Measurements from ENCODE around the gene MAP4K1. TPM values are rescaled to one million over a fixed set of nuclear protein-coding genes. Genes with fewer than 3 reads are reported as not detected.
A peak's percentile ranks its signal among the peaks of the same experiment; 100 is the strongest.

MAP4K1 gene
- total and polyA plus RNA-seq, 2 of the 13 experiments (the other 11 are each of a cell fraction or from before 2014, with no cell fraction given): 0.24 to 0.89 TPM

DNA sequence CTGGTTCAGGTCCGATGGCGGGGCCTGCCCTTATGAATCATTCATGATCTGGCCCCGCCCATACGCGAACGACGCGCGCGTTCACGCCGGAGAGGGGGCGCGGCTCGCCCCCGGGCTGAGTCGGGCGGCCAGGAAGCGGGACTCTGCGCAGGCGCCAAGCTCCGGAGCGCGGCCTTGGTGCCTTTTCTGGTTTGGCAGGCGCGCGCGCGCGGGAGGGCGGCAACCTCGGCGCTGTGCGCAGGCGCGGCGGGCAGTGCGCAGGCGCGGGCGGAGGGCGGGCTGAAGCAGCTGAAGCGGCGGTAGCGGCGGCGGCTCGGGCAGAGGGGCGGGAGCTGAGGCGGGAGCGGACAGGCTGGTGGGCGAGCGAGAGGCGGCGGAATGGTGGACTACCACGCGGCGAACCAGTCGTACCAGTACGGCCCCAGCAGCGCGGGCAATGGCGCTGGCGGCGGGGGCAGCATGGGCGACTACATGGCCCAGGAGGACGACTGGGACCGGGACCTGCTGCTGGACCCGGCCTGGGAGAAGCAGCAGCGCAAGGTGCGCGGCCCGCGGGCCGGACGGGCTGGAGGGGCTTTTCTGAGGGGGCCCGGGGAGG is 29.7 kb upstream of the MAP4K1 start, which contains the start of gene ACTN4:
Gene ACTN4 (plus strand): TSS at position 282 of the 598 bp plus-strand sequence. CDS start 97 bp downstream, at position 379.
- peaks cover 49% of the 10 kb centered on the region for H3K79me2 ChIP-seq (ENCODE audit: insufficient read depth, low read length)
- ATAC-seq (peak; percentile 69), DNase-seq (ENCODE audit: low spot score) (peak; percentile 91), FAIRE-seq (peak; percentile 39)
- peaks cover 11% of the 10 kb centered on the region; the same call in 1 of the 2 replicates for H4K20me1 ChIP-seq (ENCODE audit: insufficient read depth, low read length)
- peaks cover 32% of the 10 kb centered on the region for H3K4me1 ChIP-seq (ENCODE audit: insufficient read depth, low read length)
- ChIA-PET CTCF (ENCODE audit: low intra/inter-chr PET ratio, low total read pairs) (interaction anchor here (1.2 kb wide), 1 partner anchor 283 kb away, joined by 4 read pairs; the partner anchor contains the start of genes MRPS12 and SARS2), POLR2A (interaction anchor here (0.7 to 4.6 kb wide), 30 partner anchors 9 to 283 kb away, joined by 3 to 63 read pairs (median 5); partner anchors contain the start of genes ECH1, EIF3K, FAM98C and MRPS12)
- no peaks in the 10 kb centered on the region for H3K36me3 ChIP-seq (replicated peaks in 1 of 2; ENCODE audit: control insufficient read depth in 1 of 2, insufficient read depth in 2 of 2, low read length in 2 of 2)
- H3K9ac ChIP-seq (ENCODE audit: insufficient read depth, low read depth, low read length): peak within 1 kb of the TSS; percentile 99
- no TSS peak for BruUV-seq (replicated peaks)
- H2AFZ ChIP-seq (ENCODE audit: low read length): peak within 1 kb of the TSS; percentile 12
- in situ Hi-C loops (cut with HindIII; ENCODE audit: extremely low pct_ligation_motif_present, low pct_unique_long_range_greater_than_20kb) (no loop called here), intact Hi-C loops (cut with micrococcal nuclease; ENCODE audit: unreplicated experiment) (no loop called here)
- H3K4me2 ChIP-seq (ENCODE audit: low read depth, low read length): peak within 1 kb of the TSS; percentile 94
- H3K9me3 ChIP-seq (ENCODE audit: low read length): no peaks in the 10 kb centered on the region
- H3K27me3 ChIP-seq (ENCODE audit: control insufficient read depth in 1 of 2, insufficient read depth in 2 of 2, low read length in 2 of 2): peaks cover 0 to 4% of the 10 kb centered on the region in 2 experiments; a peak in 2 of 5 replicates
- peak within 1 kb of the TSS; percentile 84 to 100 (median 100) for H3K4me3 ChIP-seq (replicated peaks in 1 of 3; ENCODE audit: insufficient read depth in 1 of 3, low read depth in 2 of 3, low read length in 3 of 3)
- peak within 1 kb of the TSS; percentile 92 for H3K27ac ChIP-seq (ENCODE audit: extremely low read length, insufficient read depth, low read length)
- WGBS (ENCODE audit: low lambda C conversion rate): under 1% methylated on average over 37 of the region's 77 CpGs
- TF ChIP-seq ZNF616 (CRISPR knock-in tag; IDR thresholded peaks at IDR 0.05; ENCODE audit: low read depth): 0 out of 2 replicates have a peak, but pooled peaks have one; percentile 59
- peak; percentile 42; the same call in 1 of the 2 replicates for TF ChIP-seq SP5 (CRISPR knock-in tag; IDR thresholded peaks at IDR 0.05; ENCODE audit: borderline replicate concordance, low read depth)
- peak; percentile 72; the same call in 1 of the 2 replicates for TF ChIP-seq KDM5A (IDR thresholded peaks at IDR 0.05; ENCODE audit: borderline replicate concordance, low read length)
- TF ChIP-seq, protein P1, sequence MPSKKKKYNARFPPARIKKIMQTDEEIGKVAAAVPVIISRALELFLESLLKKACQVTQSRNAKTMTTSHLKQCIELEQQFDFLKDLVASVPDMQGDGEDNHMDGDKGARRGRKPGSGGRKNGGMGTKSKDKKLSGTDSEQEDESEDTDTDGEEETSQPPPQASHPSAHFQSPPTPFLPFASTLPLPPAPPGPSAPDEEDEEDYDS (CRISPR knock-in tag; IDR thresholded peaks at IDR 0.05): peak; percentile 86
- TF ChIP-seq HOXA7 (CRISPR knock-in tag; IDR thresholded peaks at IDR 0.05): no peak
- no peak; the same call in 1 of the 2 replicates for TF ChIP-seq SIN3A (IDR thresholded peaks at IDR 0.05; ENCODE audit: borderline replicate concordance, low read depth, low read length)
- TF ChIP-seq ZNF747 (CRISPR knock-in tag; IDR thresholded peaks at IDR 0.05; ENCODE audit: borderline replicate concordance): peak; percentile 79; the same call in 1 of the 2 replicates
- no peak for TF ChIP-seq SIX1 (CRISPR knock-in tag; IDR thresholded peaks at IDR 0.05; ENCODE audit: borderline replicate concordance)
- peak; percentile 11 for TF ChIP-seq MED8 (CRISPR knock-in tag; IDR thresholded peaks at IDR 0.05; ENCODE audit: insufficient replicate concordance)
- TF ChIP-seq, protein P2, sequence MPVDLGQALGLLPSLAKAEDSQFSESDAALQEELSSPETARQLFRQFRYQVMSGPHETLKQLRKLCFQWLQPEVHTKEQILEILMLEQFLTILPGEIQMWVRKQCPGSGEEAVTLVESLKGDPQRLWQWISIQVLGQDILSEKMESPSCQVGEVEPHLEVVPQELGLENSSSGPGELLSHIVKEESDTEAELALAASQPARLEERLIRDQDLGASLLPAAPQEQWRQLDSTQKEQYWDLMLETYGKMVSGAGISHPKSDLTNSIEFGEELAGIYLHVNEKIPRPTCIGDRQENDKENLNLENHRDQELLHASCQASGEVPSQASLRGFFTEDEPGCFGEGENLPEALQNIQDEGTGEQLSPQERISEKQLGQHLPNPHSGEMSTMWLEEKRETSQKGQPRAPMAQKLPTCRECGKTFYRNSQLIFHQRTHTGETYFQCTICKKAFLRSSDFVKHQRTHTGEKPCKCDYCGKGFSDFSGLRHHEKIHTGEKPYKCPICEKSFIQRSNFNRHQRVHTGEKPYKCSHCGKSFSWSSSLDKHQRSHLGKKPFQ (CRISPR knock-in tag; IDR thresholded peaks at IDR 0.05; ENCODE audit: insufficient replicate concordance): peak; percentile 52
- peak; percentile 87 for TF ChIP-seq ZNF883 (CRISPR knock-in tag; IDR thresholded peaks at IDR 0.05; ENCODE audit: not compliant biosample characterization)
- peak in 1 of 2 experiments; percentile 64; a peak in 1 of 4 replicates for TF ChIP-seq KLF16 (CRISPR knock-in tag; IDR thresholded peaks at IDR 0.05)
- peak; percentile 85 for TF ChIP-seq POLR2AphosphoS5 (IDR thresholded peaks at IDR 0.05; ENCODE audit: low read depth, low read length)
- TF ChIP-seq, protein P3, sequence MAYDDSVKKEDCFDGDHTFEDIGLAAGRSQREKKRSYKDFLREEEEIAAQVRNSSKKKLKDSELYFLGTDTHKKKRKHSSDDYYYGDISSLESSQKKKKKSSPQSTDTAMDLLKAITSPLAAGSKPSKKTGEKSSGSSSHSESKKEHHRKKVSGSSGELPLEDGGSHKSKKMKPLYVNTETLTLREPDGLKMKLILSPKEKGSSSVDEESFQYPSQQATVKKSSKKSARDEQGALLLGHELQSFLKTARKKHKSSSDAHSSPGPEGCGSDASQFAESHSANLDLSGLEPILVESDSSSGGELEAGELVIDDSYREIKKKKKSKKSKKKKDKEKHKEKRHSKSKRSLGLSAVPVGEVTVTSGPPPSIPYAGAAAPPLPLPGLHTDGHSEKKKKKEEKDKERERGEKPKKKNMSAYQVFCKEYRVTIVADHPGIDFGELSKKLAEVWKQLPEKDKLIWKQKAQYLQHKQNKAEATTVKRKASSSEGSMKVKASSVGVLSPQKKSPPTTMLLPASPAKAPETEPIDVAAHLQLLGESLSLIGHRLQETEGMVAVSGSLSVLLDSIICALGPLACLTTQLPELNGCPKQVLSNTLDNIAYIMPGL (CRISPR knock-in tag; IDR thresholded peaks at IDR 0.05; ENCODE audit: borderline replicate concordance in 1 of 2, low read depth in 1 of 2): peak in 1 of 2 experiments; percentile 65; a peak in 1 of 4 replicates
- 0 out of 2 replicates have a peak, but pooled peaks have one; percentile 48 for TF ChIP-seq ZNF772 (CRISPR knock-in tag; IDR thresholded peaks at IDR 0.05)
- TF ChIP-seq, protein P4, sequence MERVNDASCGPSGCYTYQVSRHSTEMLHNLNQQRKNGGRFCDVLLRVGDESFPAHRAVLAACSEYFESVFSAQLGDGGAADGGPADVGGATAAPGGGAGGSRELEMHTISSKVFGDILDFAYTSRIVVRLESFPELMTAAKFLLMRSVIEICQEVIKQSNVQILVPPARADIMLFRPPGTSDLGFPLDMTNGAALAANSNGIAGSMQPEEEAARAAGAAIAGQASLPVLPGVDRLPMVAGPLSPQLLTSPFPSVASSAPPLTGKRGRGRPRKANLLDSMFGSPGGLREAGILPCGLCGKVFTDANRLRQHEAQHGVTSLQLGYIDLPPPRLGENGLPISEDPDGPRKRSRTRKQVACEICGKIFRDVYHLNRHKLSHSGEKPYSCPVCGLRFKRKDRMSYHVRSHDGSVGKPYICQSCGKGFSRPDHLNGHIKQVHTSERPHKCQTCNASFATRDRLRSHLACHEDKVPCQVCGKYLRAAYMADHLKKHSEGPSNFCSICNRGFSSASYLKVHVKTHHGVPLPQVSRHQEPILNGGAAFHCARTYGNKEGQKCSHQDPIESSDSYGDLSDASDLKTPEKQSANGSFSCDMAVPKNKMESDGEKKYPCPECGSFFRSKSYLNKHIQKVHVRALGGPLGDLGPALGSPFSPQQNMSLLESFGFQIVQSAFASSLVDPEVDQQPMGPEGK (CRISPR knock-in tag; IDR thresholded peaks at IDR 0.05): 0 out of 2 replicates have a peak, but pooled peaks have one; percentile 11
- TF ChIP-seq HOXA5 (CRISPR knock-in tag; IDR thresholded peaks at IDR 0.05): 0 out of 2 replicates have a peak, but pooled peaks have one; percentile 60

Measured in HepG2 (cell line).